ENCODE measurements around the gene PCSK6.

GRCh38 chr15:101280007-101280406 lies 209.5 kb downstream of the PCSK6 start:
- TF ChIP-seq, protein P1, sequence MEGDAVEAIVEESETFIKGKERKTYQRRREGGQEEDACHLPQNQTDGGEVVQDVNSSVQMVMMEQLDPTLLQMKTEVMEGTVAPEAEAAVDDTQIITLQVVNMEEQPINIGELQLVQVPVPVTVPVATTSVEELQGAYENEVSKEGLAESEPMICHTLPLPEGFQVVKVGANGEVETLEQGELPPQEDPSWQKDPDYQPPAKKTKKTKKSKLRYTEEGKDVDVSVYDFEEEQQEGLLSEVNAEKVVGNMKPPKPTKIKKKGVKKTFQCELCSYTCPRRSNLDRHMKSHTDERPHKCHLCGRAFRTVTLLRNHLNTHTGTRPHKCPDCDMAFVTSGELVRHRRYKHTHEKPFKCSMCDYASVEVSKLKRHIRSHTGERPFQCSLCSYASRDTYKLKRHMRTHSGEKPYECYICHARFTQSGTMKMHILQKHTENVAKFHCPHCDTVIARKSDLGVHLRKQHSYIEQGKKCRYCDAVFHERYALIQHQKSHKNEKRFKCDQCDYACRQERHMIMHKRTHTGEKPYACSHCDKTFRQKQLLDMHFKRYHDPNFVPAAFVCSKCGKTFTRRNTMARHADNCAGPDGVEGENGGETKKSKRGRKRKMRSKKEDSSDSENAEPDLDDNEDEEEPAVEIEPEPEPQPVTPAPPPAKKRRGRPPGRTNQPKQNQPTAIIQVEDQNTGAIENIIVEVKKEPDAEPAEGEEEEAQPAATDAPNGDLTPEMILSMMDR (IDR thresholded peaks at IDR 0.05) = no peak
- TF ChIP-seq POLR2AphosphoS5 (IDR thresholded peaks at IDR 0.05) (no peak), POLR2A (IDR thresholded peaks at IDR 0.05) (no peak)
